Sciatic nerve (tissue), 2 donors: ENCODE measurements around the gene GPR156. TPM values are rescaled to one million over a fixed set of nuclear protein-coding genes. Genes with fewer than 3 reads are reported as not detected.
A peak's percentile ranks its signal among the peaks of the same experiment; 100 is the strongest.
"Not testable (repeated sequence)": the region's sequence is repeated elsewhere in the genome, so short reads cannot be mapped to it uniquely, and the experiment has no call there.

Experiments used
- ATAC-seq: fragments of 200-7000 bp; cut with Tn5 transposase; one replicate; pipeline ENCODE4 v1.9.1; 2020; ENCODE audit warnings: mild to moderate bottlenecking, moderate library complexity
- DNase-seq: peaks from one replicate; pipeline ENCODE4 v3.0.0-alpha.2; 2020; ENCODE audit warnings: low spot score
- intact Hi-C: fragments of 100-400 bp; cut with DNase I; formaldehyde crosslinking; loops from one replicate; pipeline ENCODE4 v1.14.2; 2022
- total RNA-seq: library from RNA; stranded (reverse); fragmentation: NEBNext Ultra II Directional; extraction: Animal tissue kit (Norgen Biotek cat#: 25700); gene quantifications from one replicate; pipeline ENCODE4 v1.2.1, GENCODE V29; 2021
- donor health status: DM: no; HTN: no; CAD: no.
- donor health status: DM: no; HTN: no; CAD: no.

The GPR156 gene
- total RNA-seq, 1 donor from 2014 or later: 0.98 TPM

GRCh38 chr3:120171134-120171873, 113.7 kb downstream of the GPR156 start:
- DNase-seq: no peak
- peak; percentile 42 for ATAC-seq
- intact Hi-C loops: no loop called here

GRCh38 chr3:120170223-120170622, 114.8 kb downstream of the GPR156 start:
- ATAC-seq (no peak), DNase-seq (no peak)
- intact Hi-C loops: no loop called here

- intact Hi-C loops: no loop called here
These were observed 115.6 kb downstream of the GPR156 start for GRCh38 chr3:120169407-120169806.

GRCh38 chr3:120168611-120169010, 116.4 kb downstream of the GPR156 start:
- no peak for ATAC-seq
- DNase-seq: no peak
- intact Hi-C loops: no loop called here

More at GRCh38 chr3:120169407-120169806, 115.6 kb downstream of the GPR156 start:
- DNase-seq (no peak), ATAC-seq (no peak)

GRCh38 chr3:120168038-120168437, 117.0 kb downstream of the GPR156 start:
- no peak for ATAC-seq
- no peak for DNase-seq
- intact Hi-C loops: no loop called here

GRCh38 chr3:120167488-120167887, 117.5 kb downstream of the GPR156 start:
- intact Hi-C loops: no loop called here
- no peak for DNase-seq
- ATAC-seq: no peak

GRCh38 chr3:120163816-120164215, 121.2 kb downstream of the GPR156 start:
- ATAC-seq (no peak), DNase-seq (no peak)
- intact Hi-C loops: no loop called here

- intact Hi-C loops: no loop called here
- no peak for DNase-seq
- ATAC-seq: no peak
These were observed 122.0 kb downstream of the GPR156 start for GRCh38 chr3:120163026-120163425.

- no peak for ATAC-seq
- intact Hi-C loops: no loop called here
These were observed 122.6 kb downstream of the GPR156 start for GRCh38 chr3:120162400-120162799.

GRCh38 chr3:120161902-120162301, 123.1 kb downstream of the GPR156 start:
- DNase-seq (no peak), ATAC-seq (no peak)
- intact Hi-C loops: no loop called here

More at GRCh38 chr3:120162400-120162799, 122.6 kb downstream of the GPR156 start:
- DNase-seq: no peak

GRCh38 chr3:120160050-120160449, 125.0 kb downstream of the GPR156 start:
- DNase-seq: no peak
- peak; percentile 96 for ATAC-seq
- intact Hi-C loops: no loop called here

GRCh38 chr3:120157681-120158080, 127.3 kb downstream of the GPR156 start:
- DNase-seq (no peak), ATAC-seq (no peak)
- intact Hi-C loops: no loop called here

- no peak for ATAC-seq
- intact Hi-C loops: no loop called here
- no peak for DNase-seq
These were observed 127.9 kb downstream of the GPR156 start for GRCh38 chr3:120157113-120157512.

GRCh38 chr3:120156699-120157098, 128.3 kb downstream of the GPR156 start:
- no peak for ATAC-seq
- no peak for DNase-seq
- intact Hi-C loops: no loop called here

GRCh38 chr3:120155694-120156093, 129.3 kb downstream of the GPR156 start:
- ATAC-seq, intact Hi-C loops, DNase-seq: not testable (repeated sequence)

GRCh38 chr3:120155108-120155507, 129.9 kb downstream of the GPR156 start:
- DNase-seq (no peak), ATAC-seq (no peak)
- intact Hi-C loops: no loop called here

- ATAC-seq: no peak
- no peak for DNase-seq
- intact Hi-C loops: no loop called here
These were observed 131.7 kb downstream of the GPR156 start for GRCh38 chr3:120153294-120153693.

GRCh38 chr3:120151791-120152190, 133.2 kb downstream of the GPR156 start:
- DNase-seq (no peak), ATAC-seq (no peak)
- intact Hi-C loops: no loop called here

GRCh38 chr3:120148187-120148949, 136.7 kb downstream of the GPR156 start:
- no peak for ATAC-seq
- intact Hi-C loops: no loop called here
- no peak for DNase-seq
